Upper lobe of left lung (tissue), 4 donors: ENCODE data around the gene MORC1.

Source experiments
- EP300 ChIP-seq, 4 donors: sonication (generic); formaldehyde crosslinking; IDR thresholded peaks; one replicate each; pipeline ENCODE4 v1.5.1; 2017; ENCODE audit warnings: antibody characterized with exemption in 4 of 4, control low read depth in 2 of 4
- POLR2AphosphoS5 ChIP-seq, 2 donors: sonication (generic); formaldehyde crosslinking; IDR thresholded peaks; one replicate each; pipeline ENCODE4 v1.5.1; 2017; ENCODE audit warnings: antibody characterized with exemption in 2 of 2

- no peak for TF ChIP-seq POLR2AphosphoS5 (IDR thresholded peaks at IDR 0.05)
- no peak for TF ChIP-seq EP300 (IDR thresholded peaks at IDR 0.05)
These were observed 94.2 kb downstream of the MORC1 start for GRCh38 chr3:109023656-109024254.
